ENCODE results near the gene CLIC1. TPM values are rescaled to one million over a fixed set of nuclear protein-coding genes. Genes with fewer than 3 reads are reported as not detected.

The CLIC1 gene
- total and polyA plus RNA-seq, 11 donors: 68.0 to 392 (median 124) TPM

- TF ChIP-seq, protein P1, sequence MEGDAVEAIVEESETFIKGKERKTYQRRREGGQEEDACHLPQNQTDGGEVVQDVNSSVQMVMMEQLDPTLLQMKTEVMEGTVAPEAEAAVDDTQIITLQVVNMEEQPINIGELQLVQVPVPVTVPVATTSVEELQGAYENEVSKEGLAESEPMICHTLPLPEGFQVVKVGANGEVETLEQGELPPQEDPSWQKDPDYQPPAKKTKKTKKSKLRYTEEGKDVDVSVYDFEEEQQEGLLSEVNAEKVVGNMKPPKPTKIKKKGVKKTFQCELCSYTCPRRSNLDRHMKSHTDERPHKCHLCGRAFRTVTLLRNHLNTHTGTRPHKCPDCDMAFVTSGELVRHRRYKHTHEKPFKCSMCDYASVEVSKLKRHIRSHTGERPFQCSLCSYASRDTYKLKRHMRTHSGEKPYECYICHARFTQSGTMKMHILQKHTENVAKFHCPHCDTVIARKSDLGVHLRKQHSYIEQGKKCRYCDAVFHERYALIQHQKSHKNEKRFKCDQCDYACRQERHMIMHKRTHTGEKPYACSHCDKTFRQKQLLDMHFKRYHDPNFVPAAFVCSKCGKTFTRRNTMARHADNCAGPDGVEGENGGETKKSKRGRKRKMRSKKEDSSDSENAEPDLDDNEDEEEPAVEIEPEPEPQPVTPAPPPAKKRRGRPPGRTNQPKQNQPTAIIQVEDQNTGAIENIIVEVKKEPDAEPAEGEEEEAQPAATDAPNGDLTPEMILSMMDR (IDR thresholded peaks at IDR 0.05): no peak
- peak in 1 of 2 donors; percentile 53 for TF ChIP-seq POLR2A (IDR thresholded peaks at IDR 0.05)
- ATAC-seq (peak in 3 of 4 donors; percentile 35 to 50 (median 39)), DNase-seq (peak; percentile 60 to 77 (median 73))
- no peaks in the 10 kb centered on the region for H3K9me3 ChIP-seq
- H3K36me3 ChIP-seq: peaks cover 3 to 44% (median 37%) of the 10 kb centered on the region in 9 donors
- intact Hi-C loops (cut with DNase I): loop anchor here in 7 of 10 donors (5.0 to 10.0 kb wide), 8 partner anchors 32 to 100 kb away; partner anchors contain the start of genes ABHD16A (in 1 of the 7), HSPA1B (in 1 of the 7) and VARS1 (in 1 of the 7)
- peaks cover 5 to 77% (median 47%) of the 10 kb centered on the region in 12 donors for H3K4me1 ChIP-seq
- peak overlapping the region; percentile 66 to 99 (median 92) for H3K27ac ChIP-seq
- H3K27me3 ChIP-seq: no peaks in the 10 kb centered on the region
- peak overlapping the region; percentile 40 to 91 (median 78) for H3K4me3 ChIP-seq
- 0 to 3% (median 1%) methylated on average over 18 of the region's 18 CpGs for WGBS, 4 donors
Measured at GRCh38 chr6:31734821-31735406, 1.4 kb downstream of the CLIC1 start.

GRCh38 chr6:31734247-31734820, 2.0 kb downstream of the CLIC1 start:
- Histone ChIP-seq H3K27me3 (no peaks in the 10 kb centered on the region), H3K36me3 (peaks cover 3 to 44% (median 37%) of the 10 kb centered on the region in 9 donors), H3K4me1 (peaks cover 5 to 75% (median 44%) of the 10 kb centered on the region in 12 donors), H3K27ac (peak overlapping the region; percentile 66 to 99 (median 92)), H3K9me3 (no peaks in the 10 kb centered on the region), H3K4me3 (peak overlapping the region; percentile 40 to 91 (median 78))
- intact Hi-C loops (cut with DNase I): loop anchor here in 5 of 10 donors (5.0 to 10.0 kb wide), 6 partner anchors 33 to 100 kb away; partner anchors contain the start of gene VARS1 (in 1 of the 5)
- WGBS, 4 donors: 30 to 50% (median 43%) methylated on average over 2 of the region's 2 CpGs
- TF ChIP-seq POLR2A (IDR thresholded peaks at IDR 0.05): no peak
- no peak for DNase-seq
- ATAC-seq: no peak

- WGBS, 4 donors: 76 to 83% (median 79%) methylated on average over 4 of the region's 4 CpGs
- Histone ChIP-seq H3K27me3 (no peaks in the 10 kb centered on the region), H3K4me3 (peak overlapping the region in 5 of 12 donors; percentile 65 to 91 (median 89)), H3K4me1 (peaks cover 5 to 76% (median 42%) of the 10 kb centered on the region in 12 donors), H3K27ac (peak overlapping the region in 11 of 12 donors; percentile 14 to 99 (median 92)), H3K9me3 (no peaks in the 10 kb centered on the region), H3K36me3 (peaks cover 3 to 44% (median 37%) of the 10 kb centered on the region in 9 donors)
- TF ChIP-seq POLR2A (IDR thresholded peaks at IDR 0.05): no peak
- TF ChIP-seq, protein P1 (IDR thresholded peaks at IDR 0.05): no peak
- intact Hi-C loops (cut with DNase I): loop anchor here in 5 of 10 donors (5.0 to 10.0 kb wide), 6 partner anchors 34 to 101 kb away; partner anchors contain the start of gene VARS1 (in 1 of the 5)
- DNase-seq (no peak), ATAC-seq (no peak)
Measured at GRCh38 chr6:31733734-31734133, 2.6 kb downstream of the CLIC1 start.

DNA sequence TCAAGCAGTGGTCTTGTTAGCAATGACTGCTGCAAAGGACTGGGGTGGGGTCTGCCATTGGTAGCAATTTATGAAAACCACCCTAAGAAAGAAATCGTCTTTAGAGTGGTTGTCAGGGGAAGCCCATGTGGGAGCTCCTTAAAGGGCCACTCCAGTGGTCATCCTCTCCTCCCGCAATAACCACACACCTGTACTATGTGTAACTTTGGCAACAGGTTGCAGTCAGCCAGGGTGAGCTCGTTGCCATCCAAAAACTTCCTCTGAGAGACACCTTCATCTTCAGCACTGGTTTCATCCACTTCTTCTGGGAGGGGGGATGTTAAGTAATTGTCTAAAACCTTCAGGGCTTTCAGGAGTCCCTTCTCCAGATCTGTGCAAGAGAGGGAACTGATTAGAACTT, 4.3 kb downstream of the CLIC1 start:
- 56 to 72% (median 64%) methylated on average over 3 of the region's 3 CpGs for WGBS, 4 donors
- H3K27ac ChIP-seq: peak overlapping the region in 6 of 12 donors; percentile 16 to 99 (median 67)

More for the DNA sequence above, 4.3 kb downstream of the CLIC1 start:
- ATAC-seq (no peak), DNase-seq (no peak)
- Histone ChIP-seq H3K9me3 (no peaks in the 10 kb centered on the region), H3K36me3 (peaks cover 3 to 60% (median 49%) of the 10 kb centered on the region in 9 donors), H3K4me1 (peaks cover 5 to 76% (median 39%) of the 10 kb centered on the region in 12 donors), H3K4me3 (peak overlapping the region in 2 of 12 donors; percentile 4 to 9), H3K27me3 (no peaks in the 10 kb centered on the region)
- intact Hi-C loops (cut with DNase I): loop anchor here in 5 of 10 donors (5.0 to 10.0 kb wide), 6 partner anchors 35 to 103 kb away; partner anchors contain the start of gene VARS1 (in 1 of the 5)
- TF ChIP-seq POLR2A (IDR thresholded peaks at IDR 0.05): no peak
- TF ChIP-seq, protein P1 (IDR thresholded peaks at IDR 0.05): no peak
